Glomerular endothelial cell (primary cell): ENCODE measurements around the gene WRNIP1. TPM values are rescaled to one million over a fixed set of nuclear protein-coding genes. Genes with fewer than 3 reads are reported as not detected.

Source experiments
- DNase-seq: peaks from one replicate; pipeline ENCODE4 v3.0.0-alpha.2; 2011; ENCODE audit warnings: low read depth, low spot score; ENCODE audit errors: extremely low read depth
- total RNA-seq: library from RNA; depleted of rRNA; stranded (reverse); fragments of >200 nt; gene quantifications from 2 replicates; pipeline ENCODE4 v1.2.3, GENCODE V29; 2015

The WRNIP1 gene
- total RNA-seq, 1 donor from 2014 or later: 71.6 TPM

DNA sequence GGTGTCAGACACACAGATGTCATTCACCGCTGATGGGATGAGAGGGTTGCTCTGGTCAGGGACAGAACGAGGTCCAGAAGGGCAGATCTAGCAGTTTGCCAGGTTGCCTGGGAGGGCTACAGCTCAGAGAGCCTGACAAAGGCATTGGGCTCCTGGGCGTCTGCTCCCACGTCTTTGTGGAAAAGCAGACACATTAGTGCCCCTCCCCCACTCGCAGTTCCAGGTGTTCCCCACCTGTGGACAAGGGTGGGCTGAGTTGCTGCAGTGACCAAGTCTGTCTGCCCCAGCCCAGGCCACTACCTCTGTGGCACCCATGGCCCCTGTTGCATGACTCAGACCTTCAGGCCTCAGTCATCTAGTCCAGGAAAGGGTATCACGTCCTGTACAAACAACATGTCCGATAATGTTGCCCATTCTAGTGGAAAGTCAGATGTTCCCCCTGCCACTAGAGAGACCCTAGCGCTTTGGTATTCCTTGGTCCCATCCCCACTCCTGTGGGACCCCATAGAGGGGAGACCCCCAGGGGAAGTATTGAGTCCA lies 37.4 kb downstream of the WRNIP1 start:
- no peak for DNase-seq

DNA sequence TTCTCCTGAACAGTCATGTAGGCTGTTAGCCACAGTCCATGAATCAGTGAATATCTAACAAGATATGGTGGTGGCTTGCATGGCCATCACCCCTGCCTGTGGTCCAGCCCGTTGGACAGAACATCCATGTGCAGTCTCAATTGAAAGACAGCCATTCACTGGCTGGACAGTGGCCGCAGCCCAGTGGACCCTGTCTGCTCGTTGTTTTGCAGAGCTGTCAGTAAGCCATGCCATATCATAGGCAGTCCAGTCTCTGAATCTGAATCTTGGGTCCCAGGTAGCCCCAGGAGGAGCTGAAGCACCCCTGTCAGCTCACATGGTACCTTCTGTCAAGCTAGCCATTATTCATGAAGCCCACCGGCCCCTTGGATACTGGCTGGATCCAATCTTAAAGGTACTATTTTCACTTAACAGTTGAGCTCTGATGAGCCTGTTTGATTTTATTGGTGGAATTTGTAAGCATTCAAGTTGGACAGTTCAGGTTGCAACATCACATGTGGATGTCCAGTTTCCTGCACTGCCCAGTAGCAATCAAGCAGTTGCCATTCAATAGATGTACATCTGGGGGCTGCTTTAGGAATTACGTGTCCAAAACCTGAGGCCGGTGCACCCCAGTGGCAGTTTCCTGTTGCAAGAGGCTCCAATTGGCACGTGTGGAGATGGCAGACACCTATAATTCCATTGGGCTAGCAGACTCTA lies 38.7 kb downstream of the WRNIP1 start:
- DNase-seq: no peak

DNA sequence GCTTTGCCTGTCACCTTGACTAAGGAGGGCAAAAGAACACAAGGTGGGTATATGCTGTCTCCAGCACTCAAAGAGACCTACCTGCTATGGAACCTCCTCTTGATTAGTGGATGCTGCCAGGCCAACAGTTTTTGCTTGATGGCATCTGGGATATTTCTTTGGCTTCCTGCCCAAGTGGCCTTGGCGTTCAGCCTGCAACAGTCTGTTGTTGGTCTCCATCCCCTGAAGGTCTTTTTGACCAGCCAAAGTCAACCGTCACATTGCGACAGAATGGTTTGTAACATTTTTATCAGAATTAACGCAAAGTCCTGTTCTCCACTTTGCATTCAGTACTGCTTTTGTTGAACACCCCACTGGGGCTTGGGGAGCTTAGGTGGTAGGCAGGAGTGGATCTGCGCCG lies 39.3 kb downstream of the WRNIP1 start:
- DNase-seq: no peak

DNA sequence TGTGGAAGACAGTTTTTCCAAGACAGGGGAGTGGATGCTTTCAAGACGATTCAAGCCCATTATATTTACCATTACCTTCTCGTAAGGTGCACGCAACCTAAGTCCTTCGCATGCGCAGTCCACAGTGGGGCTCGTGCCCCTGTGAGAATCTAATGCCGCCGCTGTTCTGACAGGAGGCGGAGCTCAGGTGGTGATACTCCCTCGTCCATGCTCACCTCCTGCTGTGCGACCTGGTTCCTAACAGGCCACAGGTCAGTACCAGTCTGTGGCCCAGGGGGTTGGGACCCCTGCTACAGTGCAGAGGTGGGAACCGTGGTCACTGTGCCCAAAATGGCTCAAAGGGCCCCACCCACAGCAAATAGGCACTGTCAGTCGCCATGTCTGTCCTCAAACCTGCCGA lies 39.8 kb downstream of the WRNIP1 start:
- no peak for DNase-seq

DNA sequence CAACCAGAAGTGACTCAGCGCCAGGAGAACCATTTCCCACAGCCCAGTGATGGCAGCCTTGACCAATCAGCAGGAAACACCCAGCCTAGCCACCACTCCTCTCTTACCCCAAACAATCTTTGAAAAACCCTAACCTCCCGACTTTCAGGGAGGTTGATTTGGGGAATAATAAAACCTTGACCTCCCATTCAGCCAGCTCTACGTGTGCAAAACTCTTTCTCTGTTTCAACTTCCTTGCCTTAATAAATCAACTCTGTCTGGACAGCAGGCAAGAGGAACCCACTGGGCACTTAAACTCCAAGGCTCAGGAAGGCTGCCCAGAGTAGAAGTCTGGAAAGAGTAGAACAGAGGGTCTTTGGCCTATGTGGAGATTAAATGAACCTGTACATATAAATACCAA lies 41.5 kb downstream of the WRNIP1 start:
- no peak for DNase-seq

DNA sequence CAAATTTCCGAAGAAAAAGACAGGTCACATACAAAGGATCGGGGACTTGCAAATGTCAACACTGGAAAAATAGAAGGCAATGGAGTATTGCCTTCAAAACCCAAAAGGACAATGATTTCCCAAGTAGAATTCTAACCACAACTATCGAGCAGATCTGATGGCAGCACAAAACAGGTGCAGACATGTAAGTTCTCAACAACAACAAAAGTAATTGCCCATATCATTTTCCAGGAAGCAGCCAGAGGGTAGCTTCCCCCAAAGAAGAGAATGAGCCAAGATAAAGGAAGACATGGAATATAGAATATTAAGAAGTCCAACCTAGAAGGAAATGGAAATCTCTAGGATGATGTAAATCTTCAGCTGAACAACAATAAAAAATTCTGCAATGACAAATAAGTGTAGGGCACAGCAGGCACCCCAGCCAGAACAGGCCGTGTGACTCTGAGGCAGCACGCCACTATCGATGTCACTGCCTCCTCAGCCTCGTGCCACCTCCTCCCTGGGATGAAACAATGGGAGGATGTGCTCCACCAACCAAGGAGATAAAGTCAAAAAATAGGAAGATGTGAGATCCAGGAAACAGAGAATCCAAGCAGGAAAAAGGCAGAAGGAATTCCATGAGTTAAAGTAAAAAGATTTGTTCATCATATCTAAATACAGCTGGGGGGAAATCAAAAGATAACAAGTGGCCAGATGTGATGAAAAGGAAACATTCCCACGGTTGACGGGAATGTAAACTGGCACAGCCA lies 42.3 kb downstream of the WRNIP1 start:
- DNase-seq: no peak

DNA sequence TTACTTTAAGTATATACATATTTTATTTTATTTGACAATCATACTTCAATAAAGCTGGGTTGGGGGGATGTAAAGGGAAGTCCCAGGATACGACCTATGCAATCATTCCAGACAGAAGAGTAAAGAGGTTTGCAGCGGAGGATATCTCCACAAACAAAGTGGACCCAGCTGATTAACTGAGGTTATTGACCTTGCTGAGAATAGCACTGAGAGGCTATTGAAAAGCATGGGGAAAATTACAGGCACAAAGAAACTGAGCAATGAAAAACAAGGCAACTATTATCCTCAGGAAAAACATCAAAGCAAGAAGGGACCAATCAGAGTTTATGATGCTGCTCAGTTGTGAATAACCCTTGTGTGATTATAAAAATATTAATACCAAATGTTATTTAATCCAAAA lies 43.8 kb downstream of the WRNIP1 start:
- DNase-seq: no peak

DNA sequence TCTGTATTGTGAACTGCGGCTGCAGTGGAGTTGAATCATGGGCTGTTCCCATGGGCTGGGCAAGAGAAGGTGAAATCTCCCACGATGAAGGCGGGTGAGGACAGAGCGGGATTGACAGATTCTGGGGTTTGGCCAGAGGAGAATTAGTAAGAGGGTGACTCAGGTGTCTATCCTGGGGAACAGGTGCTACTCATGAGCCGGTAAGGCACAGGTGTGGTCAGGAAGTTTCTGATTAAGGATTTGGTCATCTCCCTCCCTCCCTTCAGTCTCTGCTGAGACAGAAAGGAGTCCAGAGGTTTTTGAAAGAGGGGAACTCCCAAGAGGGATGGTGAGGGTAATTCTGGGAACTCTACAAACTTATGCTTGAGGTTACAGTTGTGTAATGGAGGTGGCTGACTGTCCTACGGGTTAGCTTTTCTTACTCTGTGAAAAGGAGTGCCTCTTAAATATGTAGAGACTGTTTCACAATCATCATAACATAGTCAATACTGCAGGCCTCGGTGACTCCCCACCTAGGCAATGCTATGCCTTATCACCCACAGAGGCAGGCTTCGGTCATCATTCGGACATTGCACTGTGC lies 45.0 kb downstream of the WRNIP1 start:
- no peak for DNase-seq

DNA sequence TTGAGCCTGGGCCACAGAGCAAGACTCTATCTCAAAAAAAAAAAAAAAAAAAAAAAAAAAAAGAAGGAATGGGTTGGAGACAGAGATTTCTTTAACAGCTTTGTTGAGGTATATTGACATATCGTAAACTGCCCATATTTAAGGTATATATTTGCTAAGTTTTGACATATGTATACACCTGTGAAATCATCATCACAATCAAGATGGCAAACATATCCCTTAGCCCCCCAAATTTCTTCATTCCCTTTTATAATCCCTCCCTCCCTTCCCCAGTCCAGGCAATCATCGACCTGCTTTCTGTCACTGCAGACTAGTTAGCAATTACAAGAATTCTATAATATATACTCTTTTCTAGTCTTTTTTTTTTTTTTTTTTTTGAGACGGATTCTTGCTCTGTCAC lies 47.5 kb downstream of the WRNIP1 start:
- DNase-seq: no peak

DNA sequence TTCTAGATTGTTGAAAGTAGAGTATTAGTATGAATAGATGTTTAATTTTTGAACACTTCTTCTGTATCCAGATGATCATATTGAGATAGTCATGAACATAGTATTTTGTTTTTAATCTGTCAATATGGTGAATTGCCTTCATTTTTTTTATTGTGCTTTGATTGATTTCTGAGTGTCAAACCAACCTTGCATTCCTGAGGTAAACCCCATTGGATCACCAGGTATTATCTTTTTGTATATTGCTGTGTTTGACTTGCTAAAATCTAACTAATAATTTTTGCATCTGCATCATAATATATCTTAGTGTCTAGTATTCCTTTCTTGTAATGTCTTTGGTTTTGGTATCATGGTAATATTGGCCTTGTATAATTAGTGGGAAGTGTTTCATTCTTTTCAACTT lies 51.0 kb downstream of the WRNIP1 start:
- DNase-seq: no peak

DNA sequence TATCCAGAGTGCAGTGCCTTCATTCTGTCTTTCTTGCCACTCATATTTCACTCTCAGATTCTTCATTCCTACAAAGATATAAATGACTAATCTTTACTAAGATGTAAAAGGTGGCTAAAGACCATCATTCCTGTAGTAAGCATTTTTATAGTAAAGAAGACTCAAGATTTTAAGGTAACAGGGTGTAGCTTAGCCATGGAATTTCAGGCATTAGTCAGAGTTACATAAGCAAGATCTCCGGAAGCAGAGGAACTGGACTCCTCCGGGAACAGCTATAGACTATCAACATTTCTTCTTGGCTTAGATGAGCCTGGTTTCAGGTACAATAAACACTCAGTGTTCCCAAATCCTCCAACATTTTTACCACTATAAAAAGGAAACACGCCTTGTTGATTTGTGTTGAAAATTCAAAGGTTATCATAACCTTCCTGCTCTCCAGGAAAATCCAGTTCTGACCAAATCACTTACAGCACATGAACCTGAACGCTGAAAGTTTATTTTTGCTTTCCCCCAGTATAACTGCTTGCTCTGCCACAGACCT lies 52.8 kb downstream of the WRNIP1 start:
- DNase-seq: no peak

DNA sequence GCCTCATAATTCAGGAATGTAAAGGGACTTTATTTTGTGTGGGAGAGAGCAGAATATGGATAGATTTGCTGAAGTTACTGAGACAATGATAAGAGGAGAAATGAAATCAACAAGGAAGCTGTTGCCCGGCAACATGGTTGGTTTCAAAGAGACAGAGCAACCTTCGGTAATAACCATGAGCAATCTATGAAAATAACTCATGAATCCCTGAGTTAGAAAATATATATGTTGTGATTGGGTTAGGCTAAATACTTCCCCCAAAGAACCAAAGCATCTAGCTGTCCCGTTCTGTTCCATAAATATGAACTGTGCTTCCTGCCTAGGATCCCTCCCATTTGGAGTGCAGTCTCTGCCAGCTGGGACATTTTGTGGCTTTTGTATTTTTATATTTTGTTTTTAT lies 53.4 kb downstream of the WRNIP1 start:
- DNase-seq: no peak

DNA sequence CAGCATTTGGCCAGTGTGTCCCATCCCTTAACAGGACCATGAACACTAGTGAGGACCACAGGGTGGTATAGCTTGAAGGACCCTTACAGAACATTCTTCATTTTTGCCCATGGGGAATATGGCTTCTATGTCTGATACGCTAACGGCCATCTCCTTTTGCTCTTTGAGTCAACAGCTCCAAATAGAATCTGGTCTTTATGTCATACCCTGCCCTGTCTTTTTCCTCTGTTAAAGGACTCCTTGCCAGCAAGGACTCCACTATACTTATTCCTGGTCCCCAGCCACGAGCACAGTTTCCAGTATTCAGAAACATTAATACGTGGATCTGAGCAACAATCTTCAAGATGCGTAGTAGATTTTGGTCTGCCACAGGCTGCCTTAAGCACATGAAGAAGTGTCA lies 53.9 kb downstream of the WRNIP1 start:
- DNase-seq: no peak

DNA sequence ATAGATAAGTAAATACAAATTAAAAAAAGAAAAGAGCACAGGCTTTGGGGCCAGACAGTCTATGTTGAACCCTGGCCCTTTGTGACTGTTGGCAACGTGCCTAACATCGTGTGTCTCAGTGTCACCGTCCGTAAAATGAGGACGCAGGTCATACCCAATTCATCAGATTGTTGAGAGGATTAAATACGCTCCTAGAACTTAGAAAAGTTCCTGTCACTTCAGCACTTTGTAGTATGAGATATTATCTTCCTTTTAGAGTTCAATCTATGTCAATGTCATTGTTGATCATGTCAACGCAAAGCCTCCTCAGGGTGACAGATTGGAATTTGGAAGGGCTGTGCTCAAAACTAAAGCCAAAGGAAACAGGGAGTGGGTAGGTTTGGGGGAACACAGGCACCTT lies 54.8 kb downstream of the WRNIP1 start:
- DNase-seq: no peak

DNA sequence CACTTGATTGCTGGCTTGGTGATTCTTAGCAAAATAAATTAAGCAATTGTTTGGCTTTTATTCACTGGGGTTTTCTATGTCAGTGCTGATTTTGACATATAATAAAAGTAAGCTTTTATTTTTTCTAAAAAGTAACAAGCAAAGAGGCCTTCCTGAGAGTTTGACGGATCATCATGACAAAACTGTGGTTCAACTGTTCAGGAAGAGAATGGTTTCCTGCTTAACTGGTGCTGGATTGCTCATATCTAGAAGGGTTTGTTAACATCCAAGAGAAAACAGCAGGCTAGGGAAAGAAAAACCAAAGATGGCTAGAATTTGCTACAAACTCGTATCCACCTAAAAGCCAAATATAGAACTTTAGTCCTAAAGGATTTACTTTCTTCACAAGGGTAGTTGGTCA lies 55.2 kb downstream of the WRNIP1 start:
- DNase-seq: no peak

DNA sequence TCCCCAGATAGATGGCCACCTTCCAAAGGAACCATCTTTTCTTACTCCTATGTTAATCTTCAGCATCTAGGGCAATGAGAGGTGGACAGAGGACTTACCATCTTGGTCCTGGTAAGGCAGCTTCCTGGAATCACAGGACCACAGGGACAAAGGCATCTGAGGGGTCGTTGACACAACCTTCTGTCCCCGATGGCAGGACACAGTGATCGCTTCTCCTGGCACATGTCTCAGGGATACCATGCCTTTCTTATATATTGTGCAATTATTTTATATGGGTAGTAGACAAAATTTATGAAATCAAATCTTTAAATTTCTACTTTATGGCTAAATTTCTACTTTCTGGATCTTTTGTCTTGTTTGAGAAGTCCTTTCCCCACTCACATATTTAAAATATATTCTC lies 56.4 kb downstream of the WRNIP1 start:
- no peak for DNase-seq

DNA sequence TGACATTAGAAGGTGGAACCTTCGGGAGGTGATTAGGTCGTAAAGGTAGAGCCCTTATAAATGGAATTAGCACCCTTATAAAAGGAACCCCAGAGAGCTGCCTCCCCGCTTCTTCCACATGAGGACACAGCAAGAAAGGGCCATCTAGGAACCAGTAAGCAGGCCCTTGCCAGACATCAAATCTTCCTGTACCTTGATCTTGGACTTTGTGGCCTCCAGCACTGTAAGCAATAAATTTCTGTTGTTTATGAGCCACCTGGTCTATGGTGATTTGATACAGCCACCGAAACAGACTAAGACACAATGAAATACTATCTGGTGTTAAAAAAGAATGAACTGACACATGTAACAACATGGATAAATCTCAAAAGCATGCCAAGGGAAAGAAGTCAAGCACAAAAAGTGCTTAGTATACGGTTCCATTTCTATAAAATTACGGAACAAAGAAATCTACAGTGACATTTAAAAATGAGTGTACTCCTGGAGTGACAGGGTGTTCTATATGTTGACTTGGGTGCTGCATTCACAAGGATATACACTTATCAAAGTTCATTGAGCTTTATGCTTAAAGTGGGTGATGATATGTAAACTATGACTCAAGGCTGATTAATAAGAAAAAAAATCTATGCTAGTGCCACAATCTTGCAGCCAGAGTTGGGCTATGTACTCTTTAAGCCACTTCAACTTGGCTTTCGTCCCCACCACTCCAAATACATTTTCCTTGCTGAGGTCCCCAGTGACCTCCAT lies 58.1 kb downstream of the WRNIP1 start:
- no peak for DNase-seq

DNA sequence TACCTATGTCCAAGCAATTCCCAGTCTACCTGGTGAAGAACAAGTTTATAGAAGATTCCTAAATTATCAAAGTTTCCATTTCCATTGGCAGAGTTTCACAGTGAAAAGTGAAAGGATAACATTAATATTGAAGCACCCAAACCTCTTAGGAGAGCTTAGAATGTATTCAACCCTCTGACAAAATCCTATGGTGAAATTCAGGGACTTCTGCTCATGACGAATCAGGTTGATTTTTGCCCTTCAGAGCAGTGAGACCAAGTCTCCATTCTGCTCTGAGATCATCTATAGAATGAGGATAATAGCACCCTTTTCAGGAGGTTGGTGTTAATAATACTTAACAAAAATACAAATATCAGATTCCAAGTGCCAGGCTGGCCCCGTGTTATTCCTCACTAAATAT lies 60.9 kb downstream of the WRNIP1 start:
- DNase-seq: no peak

DNA sequence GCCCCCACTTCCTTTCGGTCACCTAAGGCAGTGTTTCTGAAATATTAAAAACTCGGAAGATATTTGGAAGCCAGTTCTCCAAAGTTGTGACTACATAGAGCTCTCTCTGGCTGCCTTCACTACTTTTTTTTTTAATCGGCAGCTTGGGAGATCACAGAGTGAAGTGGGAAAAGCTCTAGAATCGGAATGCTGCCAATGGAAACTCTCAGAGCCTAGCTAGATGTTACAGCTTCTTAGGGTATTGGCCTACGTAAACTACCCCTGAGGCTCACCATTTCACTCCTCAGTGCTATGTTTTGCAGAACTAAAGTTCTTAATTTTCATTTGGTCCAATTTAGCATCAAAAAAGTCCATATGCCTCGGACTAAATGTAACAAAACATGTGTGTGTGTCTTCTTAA lies 61.9 kb downstream of the WRNIP1 start:
- no peak for DNase-seq

DNA sequence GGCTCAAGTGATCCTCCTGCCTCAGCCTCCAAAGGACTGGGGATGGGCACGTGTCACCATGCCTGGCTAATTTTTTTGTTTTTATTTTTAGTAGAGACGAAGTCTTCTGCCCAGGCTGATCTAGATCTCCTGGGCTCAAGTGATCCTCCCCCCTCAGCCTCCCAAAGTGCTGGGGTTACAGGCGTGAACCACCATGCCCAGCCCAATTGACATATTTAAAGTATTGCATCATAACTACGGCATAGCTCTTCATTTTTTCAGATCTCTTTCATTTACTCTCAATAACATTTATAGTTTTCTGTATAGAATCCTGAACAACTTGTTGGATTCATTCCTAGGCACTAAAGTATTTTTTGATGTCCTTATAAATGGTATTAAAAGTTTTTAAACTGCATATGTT lies 63.4 kb downstream of the WRNIP1 start:
- no peak for DNase-seq

DNA sequence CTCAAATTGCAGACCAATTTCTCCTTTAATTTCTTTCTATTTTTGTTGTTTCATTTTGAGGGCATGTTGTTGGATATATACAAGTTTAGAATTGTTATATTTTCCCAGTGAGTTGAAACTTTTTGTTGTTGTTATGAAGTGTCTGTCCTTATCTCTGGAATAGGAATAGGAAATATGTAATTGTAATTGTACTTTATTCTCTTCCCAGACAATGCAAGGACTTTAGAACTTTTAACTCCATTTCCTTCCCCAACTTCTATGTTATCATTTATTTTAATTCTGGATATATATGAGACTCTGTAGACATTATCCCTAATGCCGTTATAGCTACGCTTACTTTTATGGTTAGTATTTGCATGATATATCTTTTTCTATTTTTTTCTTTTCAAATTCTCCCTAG lies 64.1 kb downstream of the WRNIP1 start:
- no peak for DNase-seq
